Effector CD4-positive, alpha-beta T cell (primary cell): Measurements from ENCODE around the gene DUOXA1.
"Not testable (repeated sequence)": the region's sequence is repeated elsewhere in the genome, so short reads cannot be mapped to it uniquely, and the experiment has no call there.

Experiments
- DNase-seq: peaks from one replicate; pipeline ENCODE4 v3.0.0-alpha.2; 2020

Gene DUOXA1

DNA sequence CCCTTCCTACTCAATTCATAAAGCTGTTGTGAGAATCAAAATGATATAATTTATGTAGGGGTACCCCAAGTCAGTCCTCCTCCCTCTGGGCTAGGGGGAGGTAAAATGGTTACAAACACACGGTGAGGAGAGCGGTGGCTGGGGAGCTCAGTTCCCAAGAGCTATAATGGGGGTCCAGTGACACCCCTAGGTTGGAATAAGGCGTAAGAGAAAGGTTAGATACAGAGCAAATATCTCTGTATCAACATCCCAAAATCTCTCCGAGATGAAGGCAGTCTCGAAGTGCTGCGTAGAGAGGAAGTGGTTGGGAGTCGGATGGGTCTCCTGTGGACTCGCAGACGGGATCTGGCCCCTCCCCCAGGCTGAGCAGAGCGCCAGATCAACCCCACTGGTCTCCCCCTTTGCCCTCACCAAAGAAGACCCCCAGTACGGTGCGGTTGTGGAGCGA lies 17.5 kb downstream of the DUOXA1 start:
- no peak for DNase-seq

- DNase-seq = no peak
Observed at GRCh38 chr15:45111390-45112142, 18.1 kb downstream of the DUOXA1 start.

DNA sequence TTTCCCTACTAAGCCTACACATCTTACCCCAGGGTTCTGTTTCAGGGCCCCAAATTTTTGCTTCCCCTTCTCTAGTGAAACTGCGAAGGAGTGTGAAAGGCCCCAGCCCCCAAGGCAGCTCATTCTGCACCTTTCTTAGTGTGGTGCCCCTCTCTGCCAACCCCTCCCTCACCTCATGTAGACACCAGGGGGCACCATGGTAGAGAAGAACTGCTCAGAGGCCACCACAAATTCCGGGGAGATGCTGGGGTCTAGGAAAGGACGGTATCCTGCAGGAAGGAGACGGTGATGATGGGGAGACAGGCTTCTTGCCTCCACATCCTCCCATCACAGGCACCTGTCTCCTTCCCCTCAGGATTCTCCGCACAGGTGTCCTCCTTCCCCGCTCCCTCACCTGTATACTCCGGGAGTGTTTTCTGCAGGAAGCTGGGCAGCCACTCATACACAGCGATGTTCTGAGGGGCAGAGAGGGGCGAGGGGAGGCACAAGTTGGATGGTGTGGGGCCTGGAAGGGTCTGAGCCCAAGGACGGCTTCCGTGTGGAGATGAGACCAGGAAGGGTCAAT lies 19.3 kb downstream of the DUOXA1 start:
- DNase-seq = no peak

DNA sequence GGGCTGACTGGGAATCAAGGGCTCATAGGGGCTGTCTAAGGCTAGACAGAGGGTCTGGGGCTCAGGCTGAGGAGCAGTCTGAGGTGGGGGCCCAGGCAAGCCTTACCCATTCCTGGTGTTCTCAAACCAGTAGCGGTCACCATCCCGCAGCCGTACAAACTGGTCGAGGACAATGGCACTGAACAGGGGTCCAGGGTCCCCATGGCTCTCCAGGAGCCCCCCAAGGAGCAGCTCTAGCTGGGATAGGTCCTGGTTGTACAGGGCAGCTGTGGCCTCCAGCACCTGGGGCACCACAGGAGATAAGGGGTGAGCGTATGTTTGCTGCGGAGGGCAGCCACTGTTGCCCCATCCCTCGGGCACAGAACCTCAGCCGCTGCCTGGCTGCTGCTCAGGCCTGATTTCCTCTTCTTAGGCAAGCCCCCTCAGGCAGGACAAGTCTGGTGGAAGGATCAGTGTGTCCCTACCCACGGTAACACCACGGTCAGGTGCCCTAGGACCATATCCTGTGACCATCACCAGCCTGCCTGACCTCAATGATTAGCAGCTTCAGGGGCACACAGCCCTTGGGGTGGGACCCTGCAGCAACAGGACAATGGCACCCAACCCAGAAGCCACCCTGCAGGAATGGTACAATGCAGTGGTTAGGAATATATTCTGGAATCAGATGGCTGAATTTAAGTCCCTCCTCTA lies 21.6 kb downstream of the DUOXA1 start:
- no peak for DNase-seq

GRCh38 chr15:45106002-45106790 lies 23.5 kb downstream of the DUOXA1 start:
- DNase-seq = no peak

DNA sequence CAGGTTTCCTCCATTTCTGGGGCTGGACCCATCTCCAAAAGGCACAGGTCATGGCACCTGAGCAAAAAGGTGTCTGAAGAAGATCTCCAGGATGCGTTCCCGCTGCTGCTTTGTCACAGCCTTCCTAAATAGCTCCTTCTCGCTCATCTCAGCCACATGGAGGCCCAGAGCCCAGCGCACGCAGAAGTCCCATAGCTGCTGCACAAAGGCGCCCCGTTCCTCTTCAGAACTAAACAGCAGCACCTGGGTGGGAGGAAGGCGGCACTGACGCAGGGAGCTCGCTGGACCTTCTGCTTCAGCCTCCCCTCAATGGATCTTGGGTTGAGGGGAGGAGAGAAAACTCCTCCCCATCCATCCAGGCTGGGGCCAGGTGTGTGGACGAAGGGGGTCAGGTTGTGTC lies 24.1 kb downstream of the DUOXA1 start:
- DNase-seq = no peak

GRCh38 chr15:45104170-45104569 lies 25.5 kb downstream of the DUOXA1 start:
- DNase-seq = not testable (repeated sequence)

DNA sequence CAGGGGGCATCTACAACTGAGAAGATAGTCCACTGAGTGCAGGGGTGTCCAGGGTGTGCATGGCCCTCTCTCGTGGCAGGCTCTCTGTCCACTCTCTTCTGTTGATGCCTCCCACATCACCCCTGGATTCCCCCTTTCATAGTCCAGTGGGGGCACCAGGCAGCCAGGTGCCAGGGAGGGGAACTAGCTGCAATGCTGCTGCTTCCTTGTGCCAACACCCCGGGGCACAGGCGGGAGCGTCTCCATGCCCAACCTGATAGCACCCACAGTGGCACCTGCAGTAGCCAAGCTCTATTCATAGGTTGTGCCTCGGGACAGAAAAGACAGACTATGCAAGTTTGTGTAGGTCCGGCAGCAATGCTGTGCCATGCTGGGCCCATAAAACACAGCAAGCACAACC lies 27.5 kb downstream of the DUOXA1 start:
- DNase-seq = no peak

GRCh38 chr15:45101749-45102148 lies 27.9 kb downstream of the DUOXA1 start:
- no peak for DNase-seq

- no peak for DNase-seq
Observed at GRCh38 chr15:45100884-45101625, 28.6 kb downstream of the DUOXA1 start.

DNA sequence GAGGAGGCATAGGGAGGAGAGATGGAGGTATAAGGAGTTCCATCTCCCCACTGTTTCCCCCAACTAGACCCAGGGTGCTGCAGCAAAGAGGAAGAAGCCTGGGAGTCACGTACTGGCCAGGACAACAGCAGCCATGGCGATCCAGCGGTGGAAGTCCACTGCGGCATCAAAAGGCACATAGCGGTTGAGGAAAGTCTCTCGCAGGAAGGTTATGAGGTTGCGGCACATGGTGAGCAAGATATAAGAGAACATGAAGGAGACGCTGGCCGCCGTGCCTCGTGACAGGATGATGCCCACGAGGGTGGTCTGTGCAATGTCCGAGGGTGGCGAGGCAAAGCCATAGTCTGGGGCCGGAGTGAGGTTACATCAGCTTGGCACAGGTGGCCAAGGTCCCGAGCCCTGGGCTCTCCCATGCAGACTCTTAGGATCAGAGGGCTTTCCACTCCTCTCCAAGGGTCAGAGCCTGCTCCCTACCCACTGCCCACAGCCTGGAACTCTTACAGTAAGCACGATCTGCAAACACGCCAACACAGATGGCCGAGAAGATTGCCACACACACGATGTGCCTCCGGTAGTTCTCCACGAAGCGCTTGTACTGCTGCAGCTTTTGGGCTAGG lies 30.0 kb downstream of the DUOXA1 start:
- DNase-seq = no peak

- no peak for DNase-seq
Observed at GRCh38 chr15:45097466-45097865, 32.2 kb downstream of the DUOXA1 start.

DNA sequence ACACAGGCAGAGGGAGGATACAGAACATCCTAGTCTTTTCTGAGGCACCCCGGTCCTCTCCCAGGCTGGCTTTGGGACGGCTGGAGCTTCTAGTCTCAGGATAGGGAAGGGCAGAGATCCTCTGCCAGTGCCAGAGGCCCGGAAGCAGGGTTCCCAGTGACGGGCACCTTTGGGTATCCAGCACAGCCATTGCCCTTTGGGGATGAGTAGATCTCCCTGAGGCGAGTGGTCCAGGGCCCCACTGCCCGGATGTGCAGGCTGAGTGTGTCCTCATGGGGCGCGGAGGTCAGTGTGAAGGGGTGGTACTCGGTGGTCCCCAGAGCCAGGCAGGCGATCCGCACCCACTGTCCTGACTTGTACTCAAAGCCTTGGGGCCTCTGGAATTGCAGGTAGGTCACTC lies 34.0 kb downstream of the DUOXA1 start:
- DNase-seq = no peak

DNA sequence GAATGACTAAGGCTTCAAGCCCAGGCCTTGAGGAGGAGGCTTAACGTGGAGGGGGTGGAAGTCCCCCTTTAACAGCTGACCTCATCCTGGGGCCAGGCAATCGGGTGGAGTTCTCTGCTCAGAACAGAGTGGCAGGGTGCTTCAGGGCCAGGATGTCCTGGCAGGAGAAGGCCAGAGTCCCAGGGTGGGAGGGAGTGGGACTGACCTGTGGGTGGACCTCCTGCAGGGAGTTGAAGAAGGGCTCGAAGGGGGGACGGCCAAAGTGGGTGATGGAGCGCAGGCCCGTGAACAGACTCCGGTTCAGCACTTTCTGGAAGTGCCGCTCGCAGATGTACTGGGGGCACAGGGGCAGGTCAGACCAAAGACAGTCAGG lies 35.3 kb downstream of the DUOXA1 start:
- no peak for DNase-seq

DNA sequence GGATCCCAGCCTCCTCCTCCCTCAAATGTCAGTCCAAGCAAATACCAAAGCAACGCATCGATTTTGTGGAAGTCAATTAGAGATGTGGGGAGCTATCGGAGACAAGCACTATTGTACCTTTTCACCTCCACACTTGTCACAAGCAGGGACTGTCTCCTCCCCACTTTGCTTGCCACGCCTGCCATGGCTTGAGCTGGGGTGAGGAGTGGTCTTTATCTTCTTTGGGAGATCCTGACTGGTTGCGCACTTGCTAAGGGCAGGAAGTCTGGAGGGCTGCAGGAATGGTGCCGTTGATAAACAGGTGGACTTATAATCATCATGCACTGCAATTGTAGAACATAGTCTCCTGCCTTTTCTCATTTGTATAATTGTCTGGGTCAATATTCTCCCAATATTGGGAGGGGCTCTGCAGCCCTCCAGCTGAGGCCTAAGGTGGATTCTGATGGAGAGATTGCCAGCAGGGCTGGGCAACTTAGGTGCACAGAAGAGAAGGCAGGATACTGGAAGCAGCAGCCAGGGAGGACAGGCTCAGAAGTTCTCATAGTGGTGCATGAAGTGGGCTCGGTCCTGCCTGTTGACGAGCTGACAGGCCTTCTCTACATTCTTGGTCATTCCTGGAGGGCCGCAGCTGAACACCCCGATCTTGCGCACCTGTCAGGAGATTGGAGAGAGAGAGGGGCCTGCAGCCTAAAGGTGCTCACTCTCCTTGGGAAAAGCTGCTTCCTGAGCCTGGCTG lies 35.9 kb downstream of the DUOXA1 start:
- DNase-seq = no peak

- no peak for DNase-seq
Observed at GRCh38 chr15:45093013-45093412, 36.7 kb downstream of the DUOXA1 start.

DNA sequence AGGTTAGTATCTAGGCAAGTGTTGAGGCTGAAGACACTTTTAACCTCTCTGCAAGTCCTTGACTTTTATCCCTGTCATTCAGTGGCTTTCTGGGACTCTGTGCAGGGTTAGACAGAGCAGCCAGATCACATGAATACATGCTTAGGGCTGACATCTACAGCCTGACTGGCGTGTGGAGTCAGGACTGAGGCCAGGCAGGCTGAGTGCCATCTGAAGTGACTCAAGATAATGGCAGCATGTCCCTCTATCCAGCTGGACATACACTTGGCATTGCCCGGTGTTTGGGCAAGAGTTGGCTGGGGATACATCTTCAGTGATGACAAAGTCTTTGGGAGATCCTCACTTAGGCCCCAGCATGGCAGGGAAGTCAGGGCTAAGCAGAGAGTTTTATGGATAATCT lies 38.1 kb downstream of the DUOXA1 start:
- DNase-seq = no peak

DNA sequence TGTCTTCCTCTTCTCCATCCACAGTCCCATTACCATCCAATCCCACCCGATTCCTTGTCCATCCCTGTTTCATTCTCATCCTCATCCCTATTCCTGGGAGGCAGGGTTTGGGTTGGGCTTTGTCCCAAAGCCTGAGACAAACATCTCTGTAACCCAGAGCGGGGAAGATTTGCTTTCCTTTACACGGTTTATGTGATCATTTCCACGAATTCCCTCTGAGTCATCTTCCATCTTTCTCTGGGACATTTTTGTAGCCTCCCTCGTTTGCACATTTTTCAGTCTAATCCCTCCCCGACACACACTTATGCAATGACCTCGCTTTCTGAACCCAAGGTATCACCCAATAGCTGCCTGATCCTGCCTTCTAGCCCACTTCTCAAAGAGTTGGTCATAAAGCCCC lies 38.5 kb downstream of the DUOXA1 start:
- DNase-seq = no peak

DNA sequence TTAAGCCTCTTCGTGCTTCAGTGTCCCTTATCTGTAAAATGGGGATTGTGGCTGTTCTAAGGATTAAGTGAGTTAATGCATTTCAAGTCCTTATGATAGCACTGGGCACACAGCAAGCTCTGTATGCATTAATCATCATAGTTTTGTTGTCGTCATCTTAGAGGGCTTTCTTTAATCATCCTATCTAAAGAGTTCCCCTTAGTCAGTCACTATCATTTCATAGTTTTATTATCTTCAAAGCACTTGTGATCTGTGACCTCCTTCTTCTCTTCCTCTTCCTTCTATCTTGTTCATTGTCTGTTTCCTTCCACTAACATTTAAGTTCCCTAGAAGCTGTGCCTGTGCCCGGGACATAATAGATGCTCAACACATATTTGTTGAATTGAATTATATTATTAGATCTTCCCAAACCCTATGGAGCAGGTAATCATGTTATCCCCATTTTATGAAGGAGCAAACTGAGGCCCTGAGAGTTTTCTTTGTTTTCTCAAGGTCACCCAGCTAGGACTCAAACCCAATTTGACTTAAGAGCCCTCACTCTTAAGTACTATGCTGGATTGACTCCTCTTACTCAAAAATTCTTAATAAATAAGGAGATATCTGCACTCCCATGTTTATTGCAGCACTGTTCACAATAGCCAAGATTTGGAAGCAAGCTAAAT lies 39.8 kb downstream of the DUOXA1 start:
- no peak for DNase-seq

DNA sequence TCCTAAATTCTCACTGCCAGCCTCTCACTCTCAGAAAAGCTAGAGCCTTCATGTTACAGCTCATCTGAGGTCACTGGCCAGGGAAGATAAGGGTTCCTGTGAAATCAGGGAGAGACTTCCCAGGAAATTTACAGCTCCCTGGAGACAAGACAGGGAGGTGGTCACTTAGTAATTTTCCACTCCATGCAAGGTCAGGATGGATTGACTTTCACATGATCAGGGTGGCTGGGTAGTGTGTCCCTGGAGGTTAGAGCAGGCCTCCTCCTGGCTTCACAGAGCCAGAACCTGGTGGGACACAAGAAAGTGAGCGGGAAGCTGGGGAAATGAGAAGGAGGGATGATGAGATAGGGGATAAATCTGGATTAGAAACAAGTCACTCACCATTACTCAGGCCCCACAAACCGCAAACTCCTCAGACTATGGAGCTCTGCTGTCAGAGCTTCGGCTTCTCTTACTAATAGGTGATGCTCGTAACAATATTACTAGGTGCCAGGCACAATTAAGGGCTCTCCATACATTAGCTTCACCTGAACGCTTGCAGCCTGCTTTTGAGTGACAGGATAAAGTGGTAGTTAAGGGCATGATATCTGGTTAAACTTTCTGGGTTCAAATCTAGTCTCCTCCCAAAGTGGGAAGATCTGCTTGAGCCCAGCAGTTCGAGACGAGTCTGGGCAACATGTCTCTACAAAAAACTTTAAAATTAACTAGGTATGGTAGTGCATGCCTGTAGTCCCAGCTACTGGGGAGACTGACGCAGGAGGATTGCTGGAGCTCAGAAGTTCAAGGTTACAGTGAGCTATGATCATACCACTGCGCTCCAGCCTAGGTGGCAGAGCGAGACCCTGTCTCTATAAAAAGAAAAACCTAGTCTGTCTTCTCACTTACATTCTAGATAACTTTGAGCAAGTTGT lies 40.6 kb downstream of the DUOXA1 start:
- no peak for DNase-seq
